Measurements from ENCODE around the gene YJEFN3.

YJEFN3 gene

GRCh38 chr19:19582471-19582870 is 53.8 kb downstream of the YJEFN3 start:
- ATAC-seq (no peak), DNase-seq (no peak)
- no peaks in the 10 kb centered on the region for H3K9me3 Mint-ChIP-seq
- H3K4me1 Mint-ChIP-seq, result peaks cover under 1% of the 10 kb centered on the region
- no peaks in the 10 kb centered on the region for H3K36me3 Mint-ChIP-seq (ENCODE audit: low read depth)
- no peaks in the 10 kb centered on the region for H3K27me3 Mint-ChIP-seq
- no peak overlapping the region for H3K27ac Mint-ChIP-seq
- H3K4me3 Mint-ChIP-seq, result no peak overlapping the region

DNA sequence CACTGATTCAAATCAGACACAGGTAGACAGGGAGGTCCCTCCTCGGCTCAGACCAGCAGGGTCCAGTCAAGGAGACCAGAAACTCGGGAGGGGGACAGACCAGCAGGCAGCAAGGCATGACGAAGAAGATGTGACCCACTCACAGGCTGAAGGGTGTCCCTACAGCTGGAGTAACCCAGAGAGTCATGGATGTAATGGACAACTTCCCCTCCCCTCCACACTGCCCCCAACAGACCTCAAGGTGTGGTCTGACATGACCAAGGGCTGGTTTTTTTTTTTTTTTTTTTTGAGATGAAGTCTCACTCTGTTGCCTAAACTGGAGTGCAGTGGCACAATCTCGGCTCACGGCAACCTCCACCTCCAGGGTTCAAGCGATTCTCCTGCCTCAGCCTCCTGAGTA is 55.6 kb downstream of the YJEFN3 start:
- H3K4me3 Mint-ChIP-seq, result no peak overlapping the region
- no peak for DNase-seq
- H3K4me1 Mint-ChIP-seq, result peaks cover 14% of the 10 kb centered on the region
- H3K27ac Mint-ChIP-seq, result no peak overlapping the region
- no peaks in the 10 kb centered on the region for H3K9me3 Mint-ChIP-seq
- H3K36me3 Mint-ChIP-seq (ENCODE audit: low read depth), result peaks cover 6% of the 10 kb centered on the region
- no peaks in the 10 kb centered on the region for H3K27me3 Mint-ChIP-seq
- ATAC-seq, result no peak
